Neutrophil (primary cell): ENCODE data around the gene RPL23.

Experiments used
- H3K27ac ChIP-seq: fragments of 200-600 bp; sonication (generic); 2 replicates; pipeline ENCODE4 v1.5.1; 2016; ENCODE audit warnings: mild to moderate bottlenecking, moderate library complexity
- H3K27me3 ChIP-seq: fragments of 200-600 bp; sonication (generic); 2 replicates; pipeline ENCODE4 v1.6.0; 2016; ENCODE audit warnings: mild to moderate bottlenecking
- H3K36me3 ChIP-seq: fragments of 200-600 bp; sonication (generic); 2 replicates; pipeline ENCODE4 v1.5.1; 2017
- H3K4me1 ChIP-seq, 2 experiments: fragments of 200-600 bp in 1 of 2; sonication (generic) in 1 of 2; 1 replicate in 1 of 2; 2 replicates in 1 of 2; pipeline versions ENCODE4 v1.5.1 to v1.6.1; 2013 to 2016; ENCODE audit warnings: low read depth in 1 of 2, low read length in 1 of 2, mild to moderate bottlenecking in 1 of 2, moderate library complexity in 1 of 2; ENCODE audit not compliant: control insufficient read depth in 1 of 2, insufficient read depth in 1 of 2
- H3K4me3 ChIP-seq, 2 experiments: fragments of 200-600 bp in 1 of 2; sonication (generic) in 1 of 2; 1 replicate in 1 of 2; 2 replicates in 1 of 2; pipeline ENCODE4 v1.5.1; 2013 to 2016; ENCODE audit warnings: low read depth in 1 of 2, low read length in 1 of 2, mild to moderate bottlenecking in 1 of 2, moderate library complexity in 1 of 2
- H3K9me3 ChIP-seq: fragments of 200-600 bp; sonication (generic); 2 replicates; pipeline ENCODE4 v1.5.1; 2016
- TF ChIP-seq, protein P1 (sequence below): fragments of 200-600 bp; sonication (generic); IDR thresholded peaks from 2 replicates; pipeline ENCODE4 v1.5.1; 2016; ENCODE audit warnings: antibody characterized with exemption

Gene RPL23

DNA sequence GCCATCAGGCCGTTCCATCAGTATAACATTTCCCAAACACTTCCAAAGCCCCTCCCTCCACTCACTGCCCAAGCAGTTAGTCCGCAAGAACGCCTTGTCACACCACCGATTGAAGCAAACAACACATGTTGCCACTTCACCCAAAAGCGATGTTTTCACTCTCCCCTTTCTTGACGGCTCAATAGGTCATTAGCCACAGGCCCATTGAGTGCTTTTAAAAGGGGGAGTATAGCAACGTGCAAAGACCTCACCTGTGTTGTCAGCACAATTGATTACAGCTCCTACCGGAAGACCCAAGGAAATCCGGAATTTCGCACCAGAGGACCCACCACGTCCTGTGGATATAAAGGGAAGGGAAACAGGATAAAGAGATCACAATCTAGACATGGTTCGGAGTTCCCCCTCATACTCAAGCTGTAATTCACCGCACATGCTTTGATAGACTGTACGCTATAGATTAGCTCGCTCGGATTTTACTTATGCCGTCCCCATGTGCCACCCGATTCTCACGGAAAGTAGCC is 690 bp downstream of the RPL23 start:
- Histone ChIP-seq H3K36me3 (peaks cover 28% of the 10 kb centered on the region), H3K27me3 (no peaks in the 10 kb centered on the region), H3K9me3 (no peaks in the 10 kb centered on the region), H3K27ac (peak overlapping the region; percentile 96), H3K4me1 (peaks cover 33 to 37% of the 10 kb centered on the region in 2 experiments), H3K4me3 (peak overlapping the region; percentile 82 to 97)
- TF ChIP-seq, protein P1, sequence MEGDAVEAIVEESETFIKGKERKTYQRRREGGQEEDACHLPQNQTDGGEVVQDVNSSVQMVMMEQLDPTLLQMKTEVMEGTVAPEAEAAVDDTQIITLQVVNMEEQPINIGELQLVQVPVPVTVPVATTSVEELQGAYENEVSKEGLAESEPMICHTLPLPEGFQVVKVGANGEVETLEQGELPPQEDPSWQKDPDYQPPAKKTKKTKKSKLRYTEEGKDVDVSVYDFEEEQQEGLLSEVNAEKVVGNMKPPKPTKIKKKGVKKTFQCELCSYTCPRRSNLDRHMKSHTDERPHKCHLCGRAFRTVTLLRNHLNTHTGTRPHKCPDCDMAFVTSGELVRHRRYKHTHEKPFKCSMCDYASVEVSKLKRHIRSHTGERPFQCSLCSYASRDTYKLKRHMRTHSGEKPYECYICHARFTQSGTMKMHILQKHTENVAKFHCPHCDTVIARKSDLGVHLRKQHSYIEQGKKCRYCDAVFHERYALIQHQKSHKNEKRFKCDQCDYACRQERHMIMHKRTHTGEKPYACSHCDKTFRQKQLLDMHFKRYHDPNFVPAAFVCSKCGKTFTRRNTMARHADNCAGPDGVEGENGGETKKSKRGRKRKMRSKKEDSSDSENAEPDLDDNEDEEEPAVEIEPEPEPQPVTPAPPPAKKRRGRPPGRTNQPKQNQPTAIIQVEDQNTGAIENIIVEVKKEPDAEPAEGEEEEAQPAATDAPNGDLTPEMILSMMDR = no peak

DNA sequence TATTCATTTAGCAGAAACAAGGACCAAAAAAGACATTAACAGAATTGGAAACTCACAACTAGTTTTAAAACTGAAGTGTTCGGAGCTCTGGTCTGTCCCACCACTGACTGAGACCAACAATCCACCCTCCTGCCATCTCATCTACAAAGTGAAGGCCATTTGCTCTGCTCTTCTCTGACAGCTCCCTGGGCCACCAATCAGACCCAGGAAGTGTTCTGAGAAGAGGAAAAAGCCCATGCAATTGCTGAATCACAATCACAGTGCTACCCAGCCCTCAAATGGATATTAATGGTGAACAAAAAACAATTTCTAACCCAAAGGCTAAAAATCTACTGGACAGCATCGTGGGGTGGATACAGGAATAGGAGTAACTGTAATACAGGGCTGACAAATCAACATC is 2.1 kb downstream of the RPL23 start:
- Histone ChIP-seq H3K36me3 (peaks cover 37% of the 10 kb centered on the region), H3K27ac (peak overlapping the region; percentile 96), H3K9me3 (no peaks in the 10 kb centered on the region), H3K4me3 (no peak overlapping the region), H3K4me1 (peaks cover 26 to 32% of the 10 kb centered on the region in 2 experiments), H3K27me3 (no peaks in the 10 kb centered on the region)
- TF ChIP-seq, protein P1 = no peak

DNA sequence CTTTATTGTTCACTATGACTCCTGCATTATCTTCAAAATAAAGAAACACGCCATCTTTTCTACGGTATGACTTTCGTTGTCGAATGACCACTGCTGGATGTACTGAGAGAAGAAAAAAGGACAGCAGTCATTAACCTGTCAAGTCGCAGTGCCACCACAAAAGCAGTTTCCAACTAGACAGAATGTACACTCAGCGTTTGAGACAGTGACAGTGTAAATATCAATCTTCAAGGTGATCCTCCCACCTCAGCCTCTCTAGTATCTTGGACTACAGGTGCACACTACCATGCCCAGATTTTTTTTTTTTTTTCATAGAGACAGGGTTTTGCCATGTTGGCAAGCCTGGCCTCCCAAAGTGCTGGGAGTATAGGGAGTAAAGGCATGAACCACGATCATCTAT is 3.1 kb downstream of the RPL23 start:
- TF ChIP-seq, protein P1 = no peak
- no peak overlapping the region for H3K4me3 ChIP-seq
- no peaks in the 10 kb centered on the region for H3K27me3 ChIP-seq
- no peak overlapping the region for H3K27ac ChIP-seq
- peaks cover 37% of the 10 kb centered on the region for H3K36me3 ChIP-seq
- no peaks in the 10 kb centered on the region for H3K9me3 ChIP-seq
- peaks cover 26 to 32% of the 10 kb centered on the region in 2 experiments for H3K4me1 ChIP-seq

DNA sequence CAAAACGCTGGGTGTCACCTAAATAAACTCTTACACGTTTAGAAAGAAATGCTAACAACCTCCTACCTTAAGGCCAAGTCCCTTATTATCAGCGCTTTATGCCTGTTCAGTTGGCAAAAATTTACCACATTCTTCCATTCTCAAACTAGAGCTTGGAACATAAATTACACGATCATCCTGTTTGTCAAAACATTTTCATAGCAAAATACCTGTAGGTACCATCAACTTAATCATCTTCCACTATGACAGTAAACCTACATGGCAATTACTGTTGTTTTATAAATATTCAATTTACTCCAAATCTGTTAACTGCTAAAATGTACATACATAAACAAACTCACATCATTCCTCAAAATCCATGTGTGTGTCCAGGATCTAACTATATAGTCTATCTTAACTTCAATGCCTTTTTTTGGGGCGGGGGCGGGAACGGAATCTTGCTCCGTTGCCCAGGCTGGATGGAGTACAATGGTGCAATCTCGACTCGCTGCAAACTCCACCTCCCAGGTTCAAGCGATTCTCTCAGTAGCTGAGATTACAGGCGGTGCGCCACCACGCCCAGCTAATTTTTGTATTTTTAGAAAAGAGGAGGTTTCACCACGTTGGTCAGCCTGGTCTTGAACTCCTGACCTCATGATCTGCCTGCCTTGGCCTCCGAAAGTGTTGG is 4.4 kb downstream of the RPL23 start:
- H3K27me3 ChIP-seq = no peaks in the 10 kb centered on the region
- peaks cover 18 to 26% of the 10 kb centered on the region in 2 experiments for H3K4me1 ChIP-seq
- no peak overlapping the region for H3K27ac ChIP-seq
- no peak overlapping the region for H3K4me3 ChIP-seq
- H3K9me3 ChIP-seq = no peaks in the 10 kb centered on the region
- peaks cover 37% of the 10 kb centered on the region for H3K36me3 ChIP-seq
- TF ChIP-seq, protein P1 = no peak

DNA sequence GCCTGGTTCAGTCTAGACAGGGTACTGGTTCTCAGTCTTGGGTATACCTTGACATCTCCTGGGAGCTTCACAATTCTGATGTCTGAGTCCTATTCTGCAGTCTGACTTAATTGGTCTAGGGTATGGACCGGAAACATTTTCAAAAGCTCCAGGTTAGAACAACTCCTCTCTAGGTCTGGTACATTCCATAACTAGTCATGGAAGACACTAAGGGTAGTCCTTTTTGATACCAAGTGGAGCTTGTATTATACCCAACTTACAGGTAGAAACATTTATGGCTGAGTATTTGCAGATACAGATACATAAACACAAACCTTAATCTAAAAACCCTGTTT is 5.0 kb downstream of the RPL23 start:
- TF ChIP-seq, protein P1 = no peak
- Histone ChIP-seq H3K9me3 (no peaks in the 10 kb centered on the region), H3K27ac (no peak overlapping the region), H3K36me3 (peaks cover 37% of the 10 kb centered on the region), H3K27me3 (no peaks in the 10 kb centered on the region), H3K4me3 (no peak overlapping the region), H3K4me1 (peaks cover 18 to 23% of the 10 kb centered on the region in 2 experiments)
